ENCODE measurements around the gene INSIG1.

Gene INSIG1

DNA sequence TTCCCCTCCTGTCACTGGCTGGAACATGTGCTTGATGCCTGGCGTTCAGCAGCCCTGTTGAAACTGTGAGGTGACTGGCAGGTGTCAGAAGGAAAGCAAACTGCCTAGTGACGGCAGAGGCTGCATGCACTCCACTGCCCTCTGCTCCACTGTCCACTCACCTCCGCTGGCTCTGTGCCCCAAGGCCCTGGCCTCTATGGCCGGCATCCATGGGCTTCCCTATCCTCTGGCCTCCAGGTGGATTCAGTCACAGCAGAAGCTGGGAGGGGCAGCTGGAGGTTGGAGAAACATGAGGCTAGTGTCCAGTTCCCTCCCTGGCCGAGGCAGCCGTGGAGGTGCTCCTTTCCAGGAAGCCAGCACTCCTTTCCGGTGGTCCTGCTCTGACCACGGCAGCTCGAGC is 31.2 kb upstream of the INSIG1 start:
- DNase-seq (ENCODE audit: low read depth in 3 of 3), result no peak

DNA sequence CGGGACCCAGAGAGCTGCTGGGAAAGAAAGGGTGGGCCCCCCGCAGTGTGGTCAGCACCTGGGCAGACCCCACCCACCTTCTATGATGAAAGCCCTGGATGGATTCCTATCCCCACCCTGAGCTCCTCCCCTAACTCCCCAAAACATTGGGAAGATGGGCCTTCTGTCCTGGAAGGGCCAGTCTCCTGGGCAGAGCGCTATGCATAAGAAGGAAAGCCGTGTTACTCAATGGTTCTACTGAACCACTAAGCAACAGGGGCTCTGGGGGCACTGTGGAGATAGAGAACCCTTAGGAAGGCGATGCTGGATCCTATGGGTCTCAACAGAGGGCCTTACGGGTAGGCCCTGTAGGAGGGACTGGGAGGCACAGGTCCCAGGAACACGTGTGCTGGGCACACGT is 30.7 kb upstream of the INSIG1 start:
- no peak for DNase-seq (ENCODE audit: low read depth in 3 of 3)

DNA sequence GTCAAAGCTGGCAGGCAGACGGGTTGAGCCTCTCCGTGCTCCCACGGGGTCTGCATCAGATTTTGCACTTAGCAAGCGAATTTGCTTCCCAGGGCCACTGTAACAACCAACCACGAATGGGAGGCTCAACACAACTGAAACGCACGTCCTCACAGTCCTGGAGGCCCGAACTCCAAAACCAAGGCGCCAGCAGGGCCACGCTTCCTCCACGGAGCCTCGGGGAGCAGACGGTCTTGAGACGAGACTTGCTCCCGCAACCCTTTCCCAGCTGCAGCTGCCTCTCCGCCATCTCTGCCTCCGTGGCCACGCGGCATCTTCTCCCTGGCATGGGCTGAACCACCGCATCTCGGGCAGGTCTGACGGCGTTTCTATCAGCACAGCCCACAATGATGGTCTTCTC is 30.2 kb upstream of the INSIG1 start:
- no peak for DNase-seq (ENCODE audit: low read depth in 3 of 3)

DNA sequence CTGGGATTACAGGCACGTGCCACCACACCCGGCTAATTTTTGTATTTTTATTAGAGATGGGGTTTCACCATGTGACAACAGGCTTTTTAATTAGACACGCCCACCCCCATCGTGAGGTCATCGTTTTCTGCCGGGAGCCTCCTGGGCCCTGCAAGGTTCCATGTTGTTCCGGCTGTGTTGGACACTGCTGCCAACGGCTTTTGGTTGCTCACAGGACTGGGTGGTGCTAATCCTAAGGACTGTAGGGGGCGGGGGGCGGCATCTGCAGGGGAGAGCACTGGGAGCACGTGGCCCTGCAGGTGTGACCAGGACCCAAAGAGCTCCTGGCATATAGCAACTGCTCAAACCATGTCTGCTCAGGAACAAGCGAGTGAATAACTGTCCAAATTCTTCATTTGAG is 29.5 kb upstream of the INSIG1 start:
- DNase-seq (ENCODE audit: low read depth in 3 of 3), result no peak

DNA sequence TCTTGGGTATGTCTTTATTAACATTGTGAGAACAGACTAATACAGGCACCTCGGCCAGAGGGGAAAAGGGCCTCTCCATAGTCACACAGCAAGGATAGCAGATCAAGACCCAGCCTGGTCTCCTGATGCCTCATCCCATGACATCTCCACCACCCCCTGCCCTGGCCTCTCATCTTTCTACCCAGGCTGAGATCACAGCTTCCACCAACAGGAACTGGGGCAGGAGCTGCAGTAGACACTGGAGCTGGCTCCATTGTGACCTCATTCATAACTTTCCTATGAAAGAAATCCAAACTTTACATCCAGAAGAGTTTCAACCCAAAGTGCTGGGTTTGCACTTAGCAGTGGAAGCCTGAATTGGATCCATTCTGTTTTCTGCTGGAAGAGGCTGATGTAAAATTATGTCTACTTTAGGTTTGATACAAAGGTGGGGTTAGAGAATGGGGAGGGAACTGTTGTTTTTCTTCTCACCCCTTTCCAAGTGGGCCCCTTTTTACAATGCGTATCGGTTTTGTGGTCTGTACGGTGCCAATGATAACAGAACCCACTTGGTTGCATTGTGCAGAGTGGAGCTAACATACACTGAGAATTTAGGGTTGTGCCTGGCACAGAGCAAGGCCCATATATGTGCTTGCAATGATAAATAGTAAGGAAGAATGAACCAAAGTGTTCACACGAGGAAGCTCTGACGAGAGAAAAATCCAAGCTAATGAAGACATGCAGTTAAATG is 28.6 kb upstream of the INSIG1 start:
- DNase-seq (ENCODE audit: low read depth in 3 of 3), result no peak

DNA sequence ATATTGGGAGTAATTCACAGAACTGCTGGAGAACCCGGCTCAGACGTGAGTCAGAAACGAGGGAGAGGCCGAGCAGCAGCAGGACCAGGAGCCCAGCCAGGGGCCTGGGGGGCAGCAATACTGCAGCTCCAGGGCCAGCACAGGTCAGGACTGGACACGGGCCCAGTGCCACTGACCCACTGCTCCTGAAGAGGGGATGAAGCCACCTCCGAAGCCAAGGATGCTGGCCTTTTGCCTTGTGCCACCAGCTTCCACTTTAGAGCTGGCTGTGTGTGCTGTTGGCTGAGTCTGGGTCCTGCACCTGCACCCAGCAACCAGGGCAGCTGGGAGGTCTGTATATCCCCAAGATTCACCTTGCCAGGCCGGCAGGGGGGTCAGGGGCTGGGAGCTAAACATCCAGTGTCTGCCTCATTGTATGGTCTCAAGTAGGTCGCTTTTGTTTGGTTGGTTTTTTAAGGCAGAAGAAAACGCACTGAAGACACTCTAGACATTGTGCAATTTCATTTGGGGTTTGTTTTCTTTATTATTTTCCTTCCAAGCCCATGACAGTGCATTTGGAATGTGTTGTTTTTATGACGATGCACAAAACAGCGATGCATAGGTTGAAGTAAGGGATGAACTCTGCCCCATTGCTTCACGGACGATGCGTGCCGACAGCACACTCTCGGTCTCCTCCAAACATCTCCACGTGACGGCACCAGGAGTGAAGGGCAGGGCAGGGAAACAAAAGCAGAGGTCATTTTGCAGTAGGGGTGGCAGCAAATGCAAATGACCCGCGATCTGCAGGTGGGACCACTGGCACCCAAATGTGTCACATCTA is 27.7 kb upstream of the INSIG1 start:
- DNase-seq (ENCODE audit: low read depth in 3 of 3), result no peak

DNA sequence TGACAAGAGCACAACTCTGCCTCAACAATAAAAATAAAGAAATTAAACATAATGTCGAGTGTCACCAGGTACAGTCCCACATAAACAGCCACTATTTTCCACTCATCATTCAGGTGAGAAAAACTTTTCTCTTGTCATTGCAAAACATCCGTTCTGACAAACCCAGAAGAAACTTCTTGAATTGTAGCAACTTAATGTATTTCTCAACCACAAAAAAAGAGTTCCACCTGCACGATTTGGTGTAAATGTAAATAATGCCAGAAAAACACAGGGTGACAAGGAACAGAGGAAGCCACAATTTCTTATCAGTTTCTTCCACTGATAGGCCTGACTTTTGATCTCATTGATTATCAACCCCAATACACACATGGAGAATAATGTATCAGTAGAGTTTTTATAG is 26.8 kb upstream of the INSIG1 start:
- no peak for DNase-seq (ENCODE audit: low read depth in 3 of 3)

DNA sequence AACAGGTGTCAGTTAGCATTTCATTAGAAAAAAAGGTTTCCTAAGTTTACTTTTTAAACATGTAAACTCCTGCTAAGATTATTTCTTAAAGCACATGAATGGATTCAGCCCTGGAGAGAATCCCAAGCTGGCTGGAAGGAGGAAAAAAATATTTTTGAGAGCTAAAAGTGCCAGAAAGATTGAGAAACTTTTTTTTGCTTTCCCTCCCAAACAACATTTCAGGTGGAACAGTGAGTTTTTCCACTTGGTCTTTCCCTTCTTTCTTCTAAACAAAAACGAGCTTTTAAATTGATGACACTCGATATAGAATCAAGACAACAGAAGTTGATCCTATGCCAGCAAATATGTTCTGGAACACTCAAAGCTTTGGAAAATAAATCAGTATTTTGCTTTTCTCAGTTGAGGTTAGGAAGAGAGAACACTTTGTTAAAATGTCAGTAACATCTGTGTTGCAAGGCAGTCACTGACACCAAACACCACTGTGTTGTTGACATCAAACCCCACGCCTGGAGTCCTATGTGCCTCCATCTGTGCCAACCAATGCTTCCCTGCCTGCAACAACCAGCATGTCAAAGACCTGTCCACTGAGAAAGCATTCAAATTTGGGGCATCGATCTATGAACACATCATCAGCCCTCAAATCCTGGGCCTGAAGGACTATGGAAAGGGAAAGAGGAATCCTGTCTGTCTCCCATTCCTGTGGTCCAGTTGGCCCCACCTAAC is 22.9 kb upstream of the INSIG1 start:
- no peak for DNase-seq (ENCODE audit: low read depth in 3 of 3)

DNA sequence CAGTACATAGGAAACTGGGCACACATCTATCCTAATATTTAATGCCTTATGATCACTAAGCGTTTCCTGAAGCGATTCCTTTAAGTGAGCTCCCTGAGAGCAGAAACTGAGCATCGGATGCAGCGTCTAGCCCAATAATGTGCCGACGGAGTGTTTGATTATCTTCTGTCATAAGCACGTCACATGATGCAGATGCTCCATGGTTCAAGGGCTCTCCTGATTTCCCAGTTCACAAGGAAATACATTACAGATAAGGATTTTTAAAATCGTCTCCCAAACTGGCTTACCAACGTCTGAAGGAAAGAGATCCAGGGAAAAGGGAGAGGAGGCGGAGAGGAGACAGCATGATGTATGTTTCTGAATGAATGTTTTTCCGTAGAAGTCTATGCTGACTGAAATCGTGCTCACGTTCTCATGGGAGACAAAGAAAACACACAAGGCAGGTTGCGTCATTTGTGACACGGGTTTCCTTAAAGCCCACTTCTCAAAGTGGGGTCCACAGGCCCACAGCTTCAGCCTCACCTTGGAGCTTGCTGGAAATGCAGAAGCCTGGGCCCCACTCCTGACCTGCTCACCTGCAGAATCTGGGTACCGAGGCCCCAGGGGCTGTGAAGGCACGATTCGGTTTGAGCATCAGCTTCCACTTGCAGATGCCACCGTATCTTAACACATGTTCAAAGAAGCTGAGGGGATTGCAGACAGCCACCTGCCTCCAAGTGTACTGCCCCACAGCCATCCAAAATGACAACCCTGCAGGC is 21.5 kb upstream of the INSIG1 start:
- no peak for DNase-seq (ENCODE audit: low read depth in 3 of 3)

DNA sequence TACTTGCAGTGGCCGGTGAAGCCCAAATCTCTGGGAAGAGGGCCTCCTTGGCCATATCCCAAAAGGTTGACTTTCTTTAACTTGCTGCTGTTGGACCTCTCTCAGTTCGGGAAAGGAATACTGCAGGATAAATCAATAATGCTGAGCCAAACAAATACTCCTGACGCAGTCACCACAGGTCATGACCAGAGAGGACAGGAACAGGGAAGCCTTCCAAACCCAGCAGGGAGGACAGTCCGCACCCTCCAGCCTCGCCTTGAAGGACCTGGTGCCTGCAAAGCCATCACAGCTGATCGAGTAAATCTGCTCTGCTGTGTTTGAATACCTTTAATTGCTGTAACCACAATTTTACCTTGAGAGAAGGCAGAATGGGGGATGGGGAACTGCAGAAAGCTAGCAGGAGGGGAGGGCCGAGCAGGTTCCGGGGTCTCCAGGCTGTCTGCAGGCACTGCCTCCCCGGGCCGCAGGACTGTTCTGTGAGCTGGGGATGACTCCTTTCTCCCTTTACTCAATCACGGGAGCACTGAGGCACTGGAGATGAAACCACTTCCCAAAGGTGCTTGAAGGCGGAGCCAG is 20.8 kb upstream of the INSIG1 start:
- DNase-seq (ENCODE audit: low read depth in 3 of 3), result no peak

DNA sequence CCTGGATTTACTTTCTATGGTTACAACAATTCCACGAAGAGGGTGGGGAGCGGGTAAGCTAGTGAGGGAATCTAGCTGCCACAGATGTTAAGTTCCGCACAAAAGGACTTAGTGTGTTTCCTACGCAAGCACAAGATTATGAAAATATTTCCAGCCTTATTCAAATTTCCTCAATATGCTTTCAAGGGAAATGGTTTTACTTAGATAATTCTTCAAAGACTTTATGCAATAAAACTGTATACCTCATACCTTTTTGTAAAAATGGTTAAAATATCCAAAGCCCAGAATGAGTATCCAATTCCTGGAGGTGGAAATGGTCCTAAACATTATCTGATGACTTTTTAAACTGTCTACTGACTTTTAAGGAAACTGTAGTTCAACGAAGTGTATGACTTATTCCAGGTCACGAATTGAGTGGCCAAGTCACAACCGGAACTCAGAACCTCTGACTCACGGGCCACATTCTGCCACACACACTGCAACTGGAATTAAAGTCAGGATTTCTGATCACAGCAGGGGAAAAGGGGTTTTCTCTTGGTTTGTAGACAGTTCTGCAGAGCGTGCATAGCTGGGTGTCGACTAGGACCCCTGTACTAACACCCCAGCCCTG is 20.2 kb upstream of the INSIG1 start:
- DNase-seq (ENCODE audit: low read depth in 3 of 3), result no peak

DNA sequence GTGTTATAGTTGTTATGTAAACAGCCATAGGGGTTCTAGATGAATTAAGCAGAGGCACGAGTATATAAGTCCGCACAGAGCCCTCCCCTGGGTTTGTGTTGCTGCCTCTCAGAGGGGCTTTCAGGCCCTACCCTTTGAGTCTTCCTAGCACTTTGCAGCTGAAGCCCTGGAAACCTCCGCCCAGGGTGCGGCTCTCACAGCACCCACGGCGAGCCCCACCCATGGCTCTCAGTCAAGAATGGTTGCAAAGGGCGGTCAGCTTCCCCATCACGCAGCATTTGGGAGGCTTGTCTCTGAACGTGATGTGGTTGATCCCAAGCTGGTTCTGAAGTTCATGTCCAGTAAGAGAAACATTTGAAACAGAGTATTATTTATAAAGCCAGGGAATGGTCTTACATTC is 18.8 kb upstream of the INSIG1 start:
- no peak for DNase-seq (ENCODE audit: low read depth in 3 of 3)

DNA sequence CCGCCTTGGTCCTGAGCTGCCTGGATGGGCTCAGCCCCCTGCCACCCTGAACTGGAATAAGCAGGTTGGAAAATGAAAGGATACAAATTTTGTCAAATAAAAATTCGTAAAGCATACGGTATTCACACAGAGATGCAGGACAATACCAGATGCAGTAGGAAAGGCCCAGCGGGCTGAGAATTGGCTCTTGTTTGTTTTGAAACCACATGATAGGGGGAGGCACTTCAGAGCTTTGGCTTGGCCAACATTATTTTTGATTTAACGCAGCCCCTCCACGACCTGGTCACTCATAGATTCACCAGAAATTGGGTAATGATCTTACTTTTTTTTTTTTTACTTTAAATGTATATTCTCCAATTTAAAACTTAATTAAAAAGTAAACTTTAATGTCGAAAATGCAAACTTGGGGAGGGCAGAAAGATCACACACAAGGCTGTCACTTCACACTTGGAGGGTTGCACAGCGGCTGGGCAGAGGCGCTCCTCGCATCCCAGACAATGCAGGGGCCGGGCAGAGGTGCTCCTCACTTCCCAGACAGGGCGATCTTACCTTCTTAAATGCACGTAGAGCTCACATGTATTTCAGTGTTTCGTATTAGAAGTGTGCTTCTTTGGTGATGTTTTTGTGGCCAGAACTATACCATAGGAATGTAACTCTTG is 17.8 kb upstream of the INSIG1 start:
- no peak for DNase-seq (ENCODE audit: low read depth in 3 of 3)

DNA sequence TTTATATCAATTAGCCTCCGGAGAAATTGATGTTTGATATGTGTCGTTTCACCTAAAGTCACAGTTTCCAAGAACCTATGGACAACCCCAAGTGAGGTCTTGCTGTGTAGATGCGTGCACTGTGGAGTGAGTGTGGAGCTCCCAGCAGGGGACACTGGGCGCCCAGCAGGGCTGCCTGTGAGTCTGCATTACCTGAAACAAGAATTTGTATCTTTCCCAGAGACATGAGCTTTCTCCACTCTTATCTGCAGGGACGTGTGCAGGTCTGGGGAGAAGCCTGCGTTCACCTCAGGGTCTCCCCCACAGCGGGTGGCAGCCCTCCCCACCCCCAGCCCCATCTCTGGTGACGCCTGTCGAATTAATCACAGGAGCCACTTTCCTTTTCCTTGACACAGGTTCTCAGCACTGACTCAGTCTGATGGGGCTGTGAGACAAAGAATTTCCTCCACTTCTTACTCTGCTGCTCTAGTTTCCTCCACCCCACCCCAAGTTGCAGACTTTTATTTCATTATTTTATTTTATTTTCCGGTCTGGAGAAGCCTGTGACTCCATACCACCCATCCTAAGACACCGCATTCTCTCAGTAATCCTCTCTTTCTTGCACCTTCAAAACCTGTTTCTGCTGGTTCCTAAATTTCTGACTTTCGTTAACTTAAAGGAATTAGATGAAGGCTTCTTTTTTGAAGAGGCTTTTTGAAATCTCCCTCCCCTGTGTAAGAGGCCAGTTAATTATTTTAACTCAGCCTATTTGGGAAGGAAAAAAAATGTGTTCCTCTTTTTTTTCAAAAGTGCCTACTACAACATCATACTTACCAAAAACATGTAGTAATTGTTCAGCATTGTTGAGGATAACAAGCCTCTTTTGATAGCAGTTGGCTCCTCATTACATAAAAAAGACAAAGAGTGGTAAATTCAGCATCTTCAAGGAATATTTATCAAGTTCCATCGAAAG is 17.0 kb upstream of the INSIG1 start:
- no peak for DNase-seq (ENCODE audit: low read depth in 3 of 3)

DNA sequence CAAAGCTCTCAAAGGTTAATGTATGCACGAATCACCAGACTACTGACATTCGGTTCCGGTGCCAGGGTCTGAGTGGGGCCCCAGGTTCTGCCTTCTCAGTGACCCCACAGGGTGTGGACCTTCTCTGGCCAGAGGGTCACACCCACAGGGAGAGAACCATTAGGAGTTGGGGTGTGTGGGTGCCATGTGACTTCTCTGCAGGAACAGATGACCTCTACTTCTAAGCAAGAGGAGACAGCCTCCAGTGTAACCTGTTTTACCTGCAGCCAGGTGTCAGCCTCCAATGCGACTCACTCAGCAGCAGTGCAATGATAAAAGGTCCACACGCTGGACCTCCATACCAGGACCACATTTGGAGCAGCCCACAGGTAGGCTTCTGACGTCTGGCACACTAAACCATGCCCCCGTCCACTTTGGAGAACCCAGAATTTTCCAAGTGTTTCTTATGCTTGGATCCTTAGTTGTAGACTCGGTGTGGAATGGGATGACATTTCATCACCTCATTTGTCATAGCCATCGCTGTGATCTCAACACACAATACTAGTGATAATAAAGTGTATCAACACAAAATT is 16.2 kb upstream of the INSIG1 start:
- DNase-seq (ENCODE audit: low read depth in 3 of 3), result no peak

DNA sequence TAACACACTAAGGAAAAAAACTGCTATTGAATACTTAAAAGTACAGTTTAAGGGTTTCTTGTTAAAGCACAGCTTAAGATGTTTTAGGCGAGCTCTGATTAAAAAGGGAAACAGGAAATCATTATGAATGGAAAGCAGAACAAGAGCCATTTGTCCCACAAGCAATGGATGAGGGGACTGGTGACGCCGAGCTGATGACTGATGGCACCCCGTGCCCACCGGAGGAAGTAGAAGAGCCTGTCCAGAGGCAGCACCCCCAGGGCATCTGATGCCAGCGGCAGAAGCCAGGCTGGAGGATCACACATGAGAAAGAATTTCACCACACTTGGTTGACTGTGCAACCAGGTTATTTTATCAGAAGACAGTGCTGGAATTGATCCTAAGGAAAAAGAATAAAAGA is 15.0 kb upstream of the INSIG1 start:
- no peak for DNase-seq (ENCODE audit: low read depth in 3 of 3)

DNA sequence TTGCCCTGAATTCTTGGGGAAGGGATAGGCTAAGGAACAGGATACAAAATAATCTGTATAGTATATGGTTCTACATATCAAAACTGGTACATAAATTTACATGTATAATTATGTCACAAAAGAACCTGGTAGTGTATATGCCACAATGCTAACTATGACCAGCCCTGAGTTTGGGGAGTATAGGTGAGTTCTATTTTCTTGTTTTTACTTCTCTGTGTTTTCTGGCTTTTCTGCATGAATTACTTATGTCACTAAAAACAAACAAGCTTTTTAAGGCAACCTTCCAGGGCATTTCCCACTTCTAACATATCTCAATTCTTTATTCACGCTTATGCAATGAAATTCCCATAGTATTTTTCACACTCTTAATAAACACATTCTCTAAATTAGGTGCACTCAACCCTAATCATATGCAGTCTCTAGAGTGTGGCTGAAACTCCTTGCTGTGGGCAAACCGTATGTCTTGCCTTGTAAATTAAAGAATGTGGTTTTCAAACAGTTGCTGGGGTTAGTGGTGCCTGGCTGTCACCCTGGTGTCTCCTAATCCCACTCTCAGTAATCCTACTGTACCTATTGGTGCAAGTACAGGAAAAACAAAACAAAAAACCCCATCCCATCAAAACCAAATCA is 14.0 kb upstream of the INSIG1 start:
- no peak for DNase-seq (ENCODE audit: low read depth in 3 of 3)

DNA sequence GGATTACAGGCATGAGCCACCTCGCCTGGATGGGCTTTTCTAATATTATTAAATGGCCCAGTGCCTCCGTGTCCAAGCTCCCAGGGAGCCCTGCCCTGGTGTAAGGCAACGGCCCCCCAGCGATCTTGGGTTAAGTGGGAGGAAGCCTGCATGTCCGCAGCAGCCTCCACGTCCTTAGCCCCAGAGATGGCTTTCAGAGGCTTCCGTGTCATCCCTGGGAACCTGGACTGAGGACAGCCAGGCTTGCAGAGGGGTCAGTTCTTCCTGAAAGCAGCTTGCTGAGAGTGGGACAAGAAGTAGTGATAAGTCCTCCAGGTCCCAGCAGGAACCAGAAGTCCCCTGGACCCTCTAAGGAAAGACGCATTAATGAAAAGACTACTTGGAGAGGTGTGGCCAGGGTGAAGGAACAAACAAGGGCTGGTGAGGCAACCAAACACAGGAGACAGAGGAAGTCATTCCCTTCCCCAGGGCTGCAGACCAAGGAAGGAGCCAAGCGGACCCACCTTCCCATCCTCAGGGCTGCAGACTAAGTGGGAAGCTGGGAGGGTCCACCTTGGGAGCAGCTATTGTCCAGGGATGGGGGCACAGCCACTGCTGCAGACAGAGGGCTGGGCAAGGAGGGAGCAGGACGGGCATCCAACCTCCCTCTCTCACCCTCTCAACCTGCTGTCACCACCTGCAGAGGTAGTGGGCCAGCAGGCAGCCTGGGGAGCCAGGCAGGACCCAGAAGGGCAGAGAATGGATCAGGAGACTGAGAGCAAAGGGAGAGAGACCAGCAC is 13.0 kb upstream of the INSIG1 start:
- DNase-seq (ENCODE audit: low read depth in 3 of 3), result no peak
